WTC11 (cell line): ENCODE data around the gene GAK. TPM values are rescaled to one million over a fixed set of nuclear protein-coding genes. Genes with fewer than 3 reads are reported as not detected.
"Not testable (repeated sequence)": the region's sequence is repeated elsewhere in the genome, so short reads cannot be mapped to it uniquely, and the experiment has no call there.

Experiments used
- ATAC-seq: fragments of 200-7000 bp; cut with Tn5 transposase; 2 replicates; pipeline ENCODE4 v1.10.0; 2021; ENCODE audit warnings: mild to moderate bottlenecking, moderate library complexity
- CTCF ChIA-PET: fragments of 300-600 bp; sonication (Branson Sonifier 250); formaldehyde crosslinking; loops from one replicate; lab custom pipeline; 2021; ENCODE audit warnings: antibody characterized with exemption; lab: Charles Lee
- POLR2A ChIA-PET: fragments of 350-600 bp; sonication (Branson Sonifier 250); formaldehyde crosslinking; loops from one replicate; lab custom pipeline; 2021; ENCODE audit warnings: antibody characterized with exemption; lab: Charles Lee
- DNase-seq: peaks from one replicate; pipeline ENCODE4 v3.0.0; 2021; ENCODE audit warnings: low spot score
- H3K27ac Mint-ChIP-seq: 2 replicates; pipeline ENCODE4 v1.8.0; 2021; ENCODE audit warnings: mixed read lengths
- H3K27me3 Mint-ChIP-seq: 2 replicates; pipeline ENCODE4 v1.8.0; 2021; ENCODE audit warnings: low read depth, mild to moderate bottlenecking, moderate library complexity, mixed read lengths
- H3K36me3 Mint-ChIP-seq: 2 replicates; pipeline ENCODE4 v1.8.0; 2021; ENCODE audit warnings: mixed read lengths
- H3K4me1 Mint-ChIP-seq: 2 replicates; pipeline ENCODE4 v1.8.0; 2022; ENCODE audit warnings: mixed read lengths
- H3K4me3 Mint-ChIP-seq: 2 replicates; pipeline ENCODE4 v1.8.0; 2021; ENCODE audit warnings: mild to moderate bottlenecking, moderate library complexity, mixed read lengths
- H3K9me3 Mint-ChIP-seq: 2 replicates; pipeline ENCODE4 v1.8.0; 2021; ENCODE audit warnings: mixed read lengths
- AR ChIP-seq: fragments of 250-450 bp; sonication (Bioruptor Pico); IDR thresholded peaks from 2 replicates; pipeline ENCODE4 v1.9.0; 2021; ENCODE audit warnings: mild to moderate bottlenecking
- ATF2 ChIP-seq: sonication (generic); formaldehyde crosslinking; IDR thresholded peaks from 2 replicates; pipeline ENCODE4 v1.8.1; 2022; ENCODE audit warnings: low read depth, missing genetic modification reagents, borderline replicate concordance
- CBFB ChIP-seq: sonication (generic); formaldehyde crosslinking; IDR thresholded peaks from 2 replicates; pipeline ENCODE4 v1.8.1; 2022; ENCODE audit warnings: mild to moderate bottlenecking, low read depth, missing genetic modification reagents
- CDX4 ChIP-seq: fragments of 250-450 bp; sonication (Bioruptor Pico); IDR thresholded peaks from 2 replicates; pipeline ENCODE4 v1.9.0; 2021; ENCODE audit warnings: moderate library complexity, mild to moderate bottlenecking, inconsistent platforms, borderline replicate concordance
- CREM ChIP-seq: sonication (generic); formaldehyde crosslinking; IDR thresholded peaks from 2 replicates; pipeline ENCODE4 v1.8.1; 2022; ENCODE audit warnings: mild to moderate bottlenecking, missing genetic modification reagents, moderate library complexity
- ETV6 ChIP-seq: sonication (generic); formaldehyde crosslinking; IDR thresholded peaks from 2 replicates; pipeline ENCODE4 v1.8.1; 2022; ENCODE audit warnings: mild to moderate bottlenecking, missing genetic modification reagents
- FOXJ3 ChIP-seq: sonication (generic); formaldehyde crosslinking; IDR thresholded peaks from 2 replicates; pipeline ENCODE4 v1.9.0; 2021; ENCODE audit warnings: missing genetic modification reagents, mild to moderate bottlenecking, borderline replicate concordance
- GABPB1 ChIP-seq: sonication (generic); formaldehyde crosslinking; IDR thresholded peaks from 2 replicates; pipeline ENCODE4 v1.8.1; 2023; ENCODE audit warnings: mild to moderate bottlenecking, missing genetic modification reagents
- MXD4 ChIP-seq: fragments of 250-450 bp; sonication (Bioruptor Pico); IDR thresholded peaks from 2 replicates; pipeline ENCODE4 v1.8.0; 2021; ENCODE audit warnings: mild to moderate bottlenecking, moderate library complexity, borderline replicate concordance
- NR2C2 ChIP-seq: sonication (generic); formaldehyde crosslinking; IDR thresholded peaks from 2 replicates; pipeline ENCODE4 v1.8.0; 2022; ENCODE audit warnings: mild to moderate bottlenecking, missing genetic modification reagents
- OVOL2 ChIP-seq: fragments of 250-450 bp; sonication (Bioruptor Pico); IDR thresholded peaks from 2 replicates; pipeline ENCODE4 v1.9.0; 2021; ENCODE audit warnings: mild to moderate bottlenecking, borderline replicate concordance
- RELA ChIP-seq: sonication (generic); formaldehyde crosslinking; IDR thresholded peaks from 2 replicates; pipeline ENCODE4 v1.8.1; 2022; ENCODE audit warnings: missing genetic modification reagents, mild to moderate bottlenecking, borderline replicate concordance
- SP1 ChIP-seq: sonication (generic); formaldehyde crosslinking; conservative IDR thresholded peaks from 2 replicates; pipeline ENCODE4 v1.8.1; 2022; ENCODE audit warnings: missing genetic modification reagents
- TP53 ChIP-seq: sonication (generic); formaldehyde crosslinking; IDR thresholded peaks from 2 replicates; pipeline ENCODE4 v1.8.1; 2023; ENCODE audit warnings: mild to moderate bottlenecking, missing genetic modification reagents
- ZBTB43 ChIP-seq: sonication (generic); formaldehyde crosslinking; IDR thresholded peaks from 2 replicates; pipeline ENCODE4 v1.8.1; 2023; ENCODE audit warnings: mild to moderate bottlenecking, missing genetic modification reagents
- ZNF121 ChIP-seq: sonication (generic); formaldehyde crosslinking; IDR thresholded peaks from 2 replicates; pipeline ENCODE4 v1.8.0; 2023; ENCODE audit warnings: missing genetic modification reagents
- total RNA-seq: library from RNA; stranded (reverse); gene quantifications from 3 replicates; pipeline ENCODE4 v1.2.3, GENCODE V29; 2021

The GAK gene
- total RNA-seq, 1 experiment from 2014 or later = 121 TPM

- peaks cover 3% of the 10 kb centered on the region; the same call in 1 of the 2 replicates for H3K9me3 Mint-ChIP-seq
- TF ChIP-seq GABPB1 (CRISPR knock-in tag) (peak; percentile 95), OVOL2 (CRISPR knock-in tag) (no peak), CREM (no peak), CBFB (CRISPR knock-in tag) (no peak), MXD4 (CRISPR knock-in tag) (no peak)
- DNase-seq (no peak), ATAC-seq (no peak)
- H3K4me3 Mint-ChIP-seq = no peak overlapping the region
- no peak overlapping the region for H3K27ac Mint-ChIP-seq
- ChIA-PET CTCF (no interaction called here), POLR2A (no interaction called here)
- H3K36me3 Mint-ChIP-seq = 0 out of 2 replicates have a peak, but pooled peaks cover 2% of the 10 kb centered on the region
- peaks cover 12% of the 10 kb centered on the region for H3K27me3 Mint-ChIP-seq
- H3K4me1 Mint-ChIP-seq = peaks cover 4% of the 10 kb centered on the region; the same call in 1 of the 2 replicates
Observed at GRCh38 chr4:978957-979701, 47.0 kb upstream of the GAK start.

- CTCF ChIA-PET, POLR2A ChIA-PET, H3K4me3 Mint-ChIP-seq, ATAC-seq, H3K9me3 Mint-ChIP-seq, H3K27ac Mint-ChIP-seq, H3K4me1 Mint-ChIP-seq, DNase-seq, H3K36me3 Mint-ChIP-seq: not testable (repeated sequence)
- peaks cover 21% of the 10 kb centered on the region for H3K27me3 Mint-ChIP-seq
Observed at GRCh38 chr4:976016-976415, 43.9 kb upstream of the GAK start.

GRCh38 chr4:974668-975067 lies 42.6 kb upstream of the GAK start:
- peaks cover 3% of the 10 kb centered on the region; the same call in 1 of the 2 replicates for H3K9me3 Mint-ChIP-seq
- DNase-seq = no peak
- ATAC-seq = no peak
- H3K4me3 Mint-ChIP-seq = no peak overlapping the region
- H3K27me3 Mint-ChIP-seq = peaks cover 21% of the 10 kb centered on the region
- H3K36me3 Mint-ChIP-seq = 0 out of 2 replicates have a peak, but pooled peaks cover 2% of the 10 kb centered on the region
- no peak for TF ChIP-seq OVOL2 (CRISPR knock-in tag)
- no peak for TF ChIP-seq FOXJ3 (CRISPR knock-in tag)
- TF ChIP-seq AR = no peak
- no peak for TF ChIP-seq ATF2 (CRISPR knock-in tag)
- no peak for TF ChIP-seq NR2C2 (CRISPR knock-in tag)
- no peak for TF ChIP-seq ZNF121 (CRISPR knock-in tag)
- H3K27ac Mint-ChIP-seq = no peak overlapping the region
- ChIA-PET POLR2A (no interaction called here), CTCF (interaction anchor here (1.6 kb wide), 1 partner anchor 13 kb away, joined by 4 read pairs; no protein-coding TSS in a partner anchor)
- peaks cover 4% of the 10 kb centered on the region; the same call in 1 of the 2 replicates for H3K4me1 Mint-ChIP-seq

- peak within 1 kb of the TSS; percentile 47 for H3K4me3 Mint-ChIP-seq
- peaks cover 3% of the 10 kb centered on the region; the same call in 1 of the 2 replicates for H3K9me3 Mint-ChIP-seq
- ChIA-PET POLR2A (no interaction called here), CTCF (interaction anchor here (1.1 to 1.9 kb wide), 3 partner anchors 14 to 47 kb away, joined by 3 to 7 read pairs (median 4); no protein-coding TSS in a partner anchor)
- ATAC-seq (peak; percentile 90), DNase-seq (peak; percentile 80)
- H3K36me3 Mint-ChIP-seq = 0 out of 2 replicates have a peak, but pooled peaks cover 2% of the 10 kb centered on the region
- no peaks in the 10 kb centered on the region for H3K4me1 Mint-ChIP-seq
- no peak within 1 kb of the TSS for H3K27ac Mint-ChIP-seq
- peaks cover 24% of the 10 kb centered on the region for H3K27me3 Mint-ChIP-seq
- no peak for TF ChIP-seq RELA (CRISPR knock-in tag)
- no peak for TF ChIP-seq TP53 (CRISPR knock-in tag)
- TF ChIP-seq SP1 (CRISPR knock-in tag) = peak; percentile 50; the same call in 1 of the 2 replicates
- no peak for TF ChIP-seq CDX4
- TF ChIP-seq AR = no peak
- TF ChIP-seq ZBTB43 (CRISPR knock-in tag) = no peak
- 0 out of 2 replicates have a peak, but pooled peaks have one; percentile 22 for TF ChIP-seq ETV6
Observed at GRCh38 chr4:973431-974397, 41.6 kb upstream of the GAK start, which contains the start of gene DGKQ. TSS of gene DGKQ (minus strand) at chr4:973569. CDS start at chr4:973482, 87 bp downstream.
